Neural cell (in vitro differentiated cells): Measurements from ENCODE around the gene KREMEN1. TPM values are rescaled to one million over a fixed set of nuclear protein-coding genes. Genes with fewer than 3 reads are reported as not detected.

ENCODE experiments used
- H2AFZ ChIP-seq: fragments of 200-600, 300-800 bp; sonication (generic), shearing (Covaris generic); 2 replicates; pipeline ENCODE4 v1.6.0; 2014; ENCODE audit warnings: low read depth, mild to moderate bottlenecking, antibody characterized with exemption, low read length, moderate library complexity
- H3F3A ChIP-seq: fragments of 200-600 bp; shearing (Covaris generic); 2 replicates; pipeline ENCODE4 v1.6.1; 2016; ENCODE audit warnings: mild to moderate bottlenecking, moderate library complexity, mixed read lengths, antibody characterized with exemption, low read length; ENCODE audit not compliant: insufficient read depth, poor library complexity, severe bottlenecking
- H3K27ac ChIP-seq: fragments of 200-600, 300-800 bp; sonication (generic), shearing (Covaris generic); 2 replicates; pipeline ENCODE4 v1.5.1; 2014; ENCODE audit warnings: mild to moderate bottlenecking, low read length, moderate library complexity
- H3K27me3 ChIP-seq: fragments of 300-800, 200-600 bp; sonication (generic), shearing (Covaris generic); 2 replicates; pipeline ENCODE4 v1.6.0; 2014; ENCODE audit warnings: mild to moderate bottlenecking, low read depth, low read length, moderate library complexity; ENCODE audit not compliant: insufficient read depth
- H3K36me3 ChIP-seq: fragments of 300-800, 200-600 bp; sonication (generic), shearing (Covaris generic); 2 replicates; pipeline ENCODE4 v1.5.1; 2014; ENCODE audit warnings: mild to moderate bottlenecking, antibody characterized with exemption, low read length, moderate library complexity; ENCODE audit not compliant: insufficient read depth
- H3K4me2 ChIP-seq: fragments of 300-800, 200-600 bp; sonication (generic), shearing (Covaris generic); 2 replicates; pipeline ENCODE4 v1.6.0; 2014; ENCODE audit warnings: mild to moderate bottlenecking, low read length
- H3K4me3 ChIP-seq: fragments of 300-800, 200-600 bp; sonication (generic), shearing (Covaris generic); 2 replicates; pipeline ENCODE4 v1.5.1; 2014; ENCODE audit warnings: mild to moderate bottlenecking, low read length, moderate library complexity
- H3K79me2 ChIP-seq: fragments of 200-600 bp; shearing (Covaris generic); replicated peaks from 2 replicates; pipeline ENCODE4 v1.6.0; 2014; ENCODE audit warnings: mild to moderate bottlenecking, low read length, moderate library complexity; ENCODE audit not compliant: insufficient read depth
- H3K9ac ChIP-seq: fragments of 300-800, 200-600 bp; sonication (generic), shearing (Covaris generic); 2 replicates; pipeline ENCODE4 v1.6.1; 2016; ENCODE audit warnings: mild to moderate bottlenecking, low read length, mixed read lengths
- H3K9me2 ChIP-seq: fragments of 200-600 bp; shearing (Covaris generic); 2 replicates; pipeline ENCODE4 v1.6.1; 2016; ENCODE audit warnings: mild to moderate bottlenecking, low read length, mixed read lengths; ENCODE audit not compliant: insufficient read depth
- H3K9me3 ChIP-seq: fragments of 200-600, 300-800 bp; sonication (generic), shearing (Covaris generic); 2 replicates; pipeline ENCODE4 v1.6.1; 2016; ENCODE audit warnings: mild to moderate bottlenecking, mixed run types, low read length, moderate library complexity, mixed read lengths
- H4K20me1 ChIP-seq: fragments of 200-600 bp; shearing (Covaris generic); 2 replicates; pipeline ENCODE4 v1.6.1; 2016; ENCODE audit warnings: mild to moderate bottlenecking, mixed run types; ENCODE audit not compliant: insufficient read depth
- CTCF ChIP-seq: fragments of 450-650 bp; IDR thresholded peaks from 2 replicates; pipeline ENCODE4 v1.5.1; 2014; ENCODE audit warnings: antibody characterized with exemption, mild to moderate bottlenecking, moderate library complexity; ENCODE audit not compliant: poor library complexity, severe bottlenecking
- EP300 ChIP-seq: fragments of 450-650 bp; conservative IDR thresholded peaks from 2 replicates; pipeline ENCODE4 v1.6.1; 2014; ENCODE audit warnings: antibody characterized with exemption, mild to moderate bottlenecking, moderate library complexity; ENCODE audit not compliant: poor library complexity, severe bottlenecking
- EZH2 ChIP-seq: fragments of 200-600, 300-800 bp; shearing (Covaris generic), sonication (generic); IDR thresholded peaks from 2 replicates; pipeline ENCODE4 v1.6.1; 2014; ENCODE audit warnings: antibody characterized with exemption, low read length, borderline replicate concordance, mild to moderate bottlenecking; ENCODE audit not compliant: insufficient read depth, poor library complexity, severe bottlenecking
- MXI1 ChIP-seq: fragments of 450-650 bp; conservative IDR thresholded peaks from 2 replicates; pipeline ENCODE4 v1.6.1; 2014; ENCODE audit warnings: antibody characterized with exemption, mild to moderate bottlenecking; ENCODE audit not compliant: poor library complexity, severe bottlenecking
- POLR2AphosphoS5 ChIP-seq: IDR thresholded peaks from 2 replicates; pipeline ENCODE4 v1.6.1; 2012
- RAD21 ChIP-seq: fragments of 450-650 bp; conservative IDR thresholded peaks from 2 replicates; pipeline ENCODE4 v1.6.1; 2014; ENCODE audit warnings: antibody characterized with exemption, mild to moderate bottlenecking, moderate library complexity
- REST ChIP-seq: IDR thresholded peaks from 2 replicates; pipeline ENCODE4 v1.6.1; 2012; ENCODE audit warnings: borderline replicate concordance
- SMC3 ChIP-seq: fragments of 450-650 bp; conservative IDR thresholded peaks from 2 replicates; pipeline ENCODE4 v1.6.1; 2014; ENCODE audit warnings: antibody characterized with exemption, mild to moderate bottlenecking, moderate library complexity; ENCODE audit not compliant: poor library complexity
- TAF1 ChIP-seq: IDR thresholded peaks from 2 replicates; pipeline ENCODE4 v1.6.1; 2012; ENCODE audit warnings: low read depth
- polyA plus RNA-seq: library from polyadenylated mRNA; depleted of rRNA; stranded (reverse); fragments of >200 nt; gene quantifications from 2 replicates; pipeline ENCODE4 v1.2.3, GENCODE V29; 2014

The KREMEN1 gene
- polyA plus RNA-seq, 1 donor from 2014 or later, result 3.3 TPM

- Histone ChIP-seq H4K20me1 (no peaks in the 10 kb centered on the region), H3K9ac (no peak overlapping the region), H2AFZ (no peak overlapping the region), H3K4me2 (no peak overlapping the region), H3K9me2 (no peaks in the 10 kb centered on the region), H3K9me3 (no peaks in the 10 kb centered on the region), H3K36me3 (no peaks in the 10 kb centered on the region), H3F3A (no peaks in the 10 kb centered on the region), H3K27me3 (no peaks in the 10 kb centered on the region), H3K4me3 (no peak overlapping the region), H3K79me2 (no peaks in the 10 kb centered on the region), H3K27ac (no peak overlapping the region)
- TF ChIP-seq RAD21 (no peak), CTCF (no peak), EZH2 (no peak), EP300 (no peak), MXI1 (no peak), SMC3 (no peak), REST (no peak), POLR2AphosphoS5 (no peak), TAF1 (no peak)
These were observed 43.0 kb downstream of the KREMEN1 start for GRCh38 chr22:29115682-29116288.

- no peak overlapping the region for H3K4me2 ChIP-seq
- H2AFZ ChIP-seq, result no peak overlapping the region
- H3K79me2 ChIP-seq, result no peaks in the 10 kb centered on the region
- no peaks in the 10 kb centered on the region for H3K9me2 ChIP-seq
- TF ChIP-seq SMC3 (no peak), RAD21 (no peak), EP300 (no peak), TAF1 (no peak), MXI1 (no peak), REST (no peak), POLR2AphosphoS5 (no peak), CTCF (no peak), EZH2 (no peak)
- H3K4me3 ChIP-seq, result no peak overlapping the region
- no peak overlapping the region for H3K9ac ChIP-seq
- H4K20me1 ChIP-seq, result no peaks in the 10 kb centered on the region
- no peaks in the 10 kb centered on the region for H3F3A ChIP-seq
- no peak overlapping the region for H3K27ac ChIP-seq
- no peaks in the 10 kb centered on the region for H3K27me3 ChIP-seq
- no peaks in the 10 kb centered on the region for H3K36me3 ChIP-seq
- H3K9me3 ChIP-seq, result no peaks in the 10 kb centered on the region
These were observed 43.7 kb downstream of the KREMEN1 start for GRCh38 chr22:29116397-29117123.
